A673 (cell line): Measurements from ENCODE around the gene VAV1. TPM values are rescaled to one million over a fixed set of nuclear protein-coding genes. Genes with fewer than 3 reads are reported as not detected.
"Not testable (repeated sequence)": the region's sequence is repeated elsewhere in the genome, so short reads cannot be mapped to it uniquely, and the experiment has no call there.

Experiments used
- BruUV-seq: library from RNA; stranded (reverse); fragments of 400-500 nt; replicated peaks from 2 replicates; lab custom pipeline; 2021; lab: Mats Ljungman, UMichigan
- CTCF ChIA-PET: fragments of 300-600 bp; sonication (Branson Sonifier 250); formaldehyde crosslinking; loops from one replicate; lab custom pipeline; 2022; ENCODE audit warnings: antibody characterized with exemption; lab: Charles Lee
- POLR2A ChIA-PET: fragments of 300-600 bp; sonication (Branson Sonifier 250); formaldehyde crosslinking; loops from one replicate; lab custom pipeline; 2022; ENCODE audit warnings: antibody characterized with exemption; ENCODE audit not compliant: low non-redundant PET; lab: Charles Lee
- DNase-seq: peaks from one replicate; pipeline ENCODE4 v3.0.0-alpha.2; 2015; ENCODE audit warnings: low spot score
- H3K27ac ChIP-seq: fragments of 200-600 bp; sonication (generic); 2 replicates; pipeline ENCODE4 v1.5.1; 2016; ENCODE audit warnings: mixed run types, low read depth, mild to moderate bottlenecking, mixed read lengths, antibody characterized with exemption, low read length; ENCODE audit not compliant: poor library complexity, severe bottlenecking
- H3K27me3 ChIP-seq: fragments of 200-600 bp; sonication (generic); replicated peaks from 2 replicates; pipeline ENCODE4 v1.6.1; 2017; ENCODE audit warnings: mixed run types, low read depth, mild to moderate bottlenecking, mixed read lengths, antibody characterized with exemption, low read length; ENCODE audit not compliant: insufficient read depth, poor library complexity
- H3K36me3 ChIP-seq: fragments of 200-600 bp; sonication (generic); 2 replicates; pipeline ENCODE4 v1.6.1; 2016; ENCODE audit warnings: mixed run types, mild to moderate bottlenecking, mixed read lengths, antibody characterized with exemption, low read length; ENCODE audit not compliant: insufficient read depth, poor library complexity, severe bottlenecking
- H3K4me1 ChIP-seq: fragments of 200-600 bp; sonication (generic); 2 replicates; pipeline ENCODE4 v1.6.1; 2017; ENCODE audit warnings: mixed run types, mild to moderate bottlenecking, mixed read lengths, antibody characterized with exemption, low read length; ENCODE audit not compliant: insufficient read depth, poor library complexity, severe bottlenecking
- H3K4me3 ChIP-seq: fragments of 200-600 bp; sonication (generic); 2 replicates; pipeline ENCODE4 v1.5.1; 2016; ENCODE audit warnings: low read depth, mixed run types, mild to moderate bottlenecking, mixed read lengths, low read length; ENCODE audit not compliant: poor library complexity, severe bottlenecking
- H3K9me3 ChIP-seq: fragments of 200-600 bp; sonication (generic); 2 replicates; pipeline ENCODE4 v1.6.1; 2016; ENCODE audit warnings: mixed run types, low read depth, mild to moderate bottlenecking, mixed read lengths, antibody characterized with exemption, low read length; ENCODE audit not compliant: poor library complexity, severe bottlenecking
- CTCF ChIP-seq: fragments of 300-800, 200-600 bp; sonication (generic); conservative IDR thresholded peaks from 2 replicates; pipeline ENCODE4 v1.5.1; 2017; ENCODE audit warnings: low read depth, mild to moderate bottlenecking, antibody characterized with exemption, low read length, moderate library complexity, mixed read lengths
- EZH2 ChIP-seq: fragments of 200-600 bp; sonication (generic); IDR thresholded peaks from 2 replicates; pipeline ENCODE4 v1.6.1; 2017; ENCODE audit warnings: borderline replicate concordance, low read depth, mild to moderate bottlenecking, mixed read lengths, antibody characterized with exemption, low read length; ENCODE audit not compliant: poor library complexity, severe bottlenecking
- intact Hi-C: fragments of 100-400 bp; cut with micrococcal nuclease; formaldehyde crosslinking; loops from one replicate; pipeline ENCODE4 v1.10.0; 2022; ENCODE audit not compliant: unreplicated experiment
- total RNA-seq: library from RNA; stranded (reverse); gene quantifications from 2 replicates; pipeline ENCODE4 v1.2.3, GENCODE V29; 2021

The VAV1 gene
- total RNA-seq, 1 experiment from 2014 or later = 51.6 TPM

DNA sequence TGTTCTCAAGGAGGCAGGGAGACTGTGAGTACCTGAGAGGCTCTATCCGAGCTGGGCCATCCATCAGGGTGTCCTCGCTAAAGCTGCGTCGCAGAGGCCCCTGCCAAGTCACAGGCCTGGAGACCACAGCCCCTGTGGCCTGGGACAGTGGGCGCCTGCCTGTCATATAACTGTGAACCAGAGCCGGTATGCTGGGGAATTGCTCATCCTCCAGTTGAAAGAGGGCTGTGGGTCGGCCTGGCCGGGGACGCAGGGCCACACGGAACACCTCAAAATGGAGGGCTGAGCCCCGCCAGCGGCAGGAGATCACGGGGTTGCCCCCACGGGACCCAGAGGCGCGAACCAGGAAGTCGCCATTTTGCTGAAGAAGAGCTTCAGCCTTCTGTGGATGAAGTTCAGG lies 11.9 kb upstream of the VAV1 start:
- H3K36me3 ChIP-seq = no peaks in the 10 kb centered on the region
- no peak for TF ChIP-seq EZH2
- TF ChIP-seq CTCF = no peak
- H3K27me3 ChIP-seq = no peaks in the 10 kb centered on the region
- ChIA-PET POLR2A (no interaction called here), CTCF (no interaction called here)
- BruUV-seq = no TSS peak
- no peak for DNase-seq
- no peaks in the 10 kb centered on the region for H3K4me1 ChIP-seq
- no peak overlapping the region for H3K27ac ChIP-seq
- intact Hi-C loops = no loop called here
- H3K4me3 ChIP-seq = no peak overlapping the region
- H3K9me3 ChIP-seq = no peaks in the 10 kb centered on the region

- H3K4me3 ChIP-seq = no peak overlapping the region
- intact Hi-C loops = no loop called here
- TF ChIP-seq EZH2 (no peak), CTCF (no peak)
- no peaks in the 10 kb centered on the region for H3K4me1 ChIP-seq
- ChIA-PET CTCF (no interaction called here), POLR2A (no interaction called here)
- BruUV-seq = no TSS peak
- no peaks in the 10 kb centered on the region for H3K36me3 ChIP-seq
- DNase-seq = peak; percentile 70
- H3K9me3 ChIP-seq = no peaks in the 10 kb centered on the region
- H3K27me3 ChIP-seq = no peaks in the 10 kb centered on the region
- H3K27ac ChIP-seq = no peak overlapping the region
These were observed 11.3 kb upstream of the VAV1 start for GRCh38 chr19:6761053-6761676.

GRCh38 chr19:6762253-6762797 lies 10.2 kb upstream of the VAV1 start:
- CTCF ChIA-PET = interaction anchor here (0.6 kb wide), 1 partner anchor 34 kb away, joined by 3 read pairs; no protein-coding TSS in a partner anchor
- H3K36me3 ChIP-seq, H3K27ac ChIP-seq, H3K9me3 ChIP-seq, H3K4me3 ChIP-seq, BruUV-seq, intact Hi-C loops, DNase-seq, H3K27me3 ChIP-seq, POLR2A ChIA-PET: not testable (repeated sequence)
- peaks cover 10% of the 10 kb centered on the region for H3K4me1 ChIP-seq
